HK-2 (cell line): Measurements from ENCODE around the gene MCM10.
"Not testable (repeated sequence)": the region's sequence is repeated elsewhere in the genome, so short reads cannot be mapped to it uniquely, and the experiment has no call there.

Experiments
- DNase-seq: peaks from one replicate; pipeline ENCODE4 v3.0.0-alpha.2; 2018; ENCODE audit not compliant: unreplicated experiment

MCM10 gene

DNA sequence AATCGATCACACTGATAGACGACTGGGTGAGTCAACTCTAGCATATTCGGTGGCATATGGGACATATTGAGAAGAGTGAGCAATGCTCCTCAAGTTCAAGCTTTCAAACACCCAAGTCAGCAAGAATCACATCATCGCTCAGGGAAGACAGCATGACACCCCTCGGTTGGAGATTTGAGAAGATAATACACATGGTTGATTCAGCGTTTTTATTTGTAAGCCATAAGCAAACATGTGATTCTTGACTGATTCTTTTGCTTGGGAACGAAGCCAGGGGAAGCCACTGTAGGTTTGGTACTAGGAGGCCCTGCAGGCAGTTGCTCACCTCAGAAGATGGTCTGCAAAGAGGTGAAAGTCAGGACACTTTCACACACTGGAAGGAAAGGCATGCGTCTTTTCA, 60.2 kb downstream of the MCM10 start:
- DNase-seq = no peak

DNA sequence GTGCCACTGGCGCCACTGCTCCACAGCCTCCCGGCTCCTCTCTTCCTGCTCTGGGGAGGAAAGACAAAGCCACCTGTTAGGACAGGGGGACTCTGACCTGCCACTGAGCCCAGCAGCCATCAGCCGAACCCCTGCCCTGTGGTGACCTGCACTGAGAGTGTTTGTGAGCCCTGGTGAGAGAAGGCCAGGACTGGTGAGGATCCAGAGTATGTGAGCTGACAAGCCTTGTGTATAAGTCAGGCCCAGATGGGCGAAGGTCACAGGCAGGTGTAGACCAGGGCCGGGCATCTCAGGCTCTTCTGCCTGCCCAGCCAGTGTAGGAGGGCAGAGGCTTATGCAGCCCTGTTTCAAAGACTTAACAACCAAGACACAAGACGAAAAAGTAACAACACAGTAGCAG, 60.8 kb downstream of the MCM10 start:
- no peak for DNase-seq

DNA sequence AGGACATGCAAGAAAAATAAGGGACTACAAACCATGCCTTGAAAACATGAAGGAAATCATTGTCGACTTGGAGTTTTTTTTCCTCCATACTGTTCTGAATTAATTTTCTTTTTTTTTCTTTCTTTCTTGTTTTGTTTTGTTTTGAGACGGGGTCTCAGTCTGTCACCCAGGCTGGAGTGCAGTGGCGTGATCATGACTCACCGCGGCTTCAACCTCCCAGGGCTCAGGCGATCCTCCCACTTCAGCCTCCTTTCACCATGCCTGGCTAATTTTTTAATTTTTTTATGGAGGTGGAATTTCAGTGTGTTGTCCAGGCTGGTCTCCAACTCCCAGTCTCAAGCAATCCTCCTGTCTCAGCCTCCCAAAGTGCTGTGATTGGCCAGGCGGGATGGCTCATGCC, 61.2 kb downstream of the MCM10 start:
- DNase-seq = no peak

DNA sequence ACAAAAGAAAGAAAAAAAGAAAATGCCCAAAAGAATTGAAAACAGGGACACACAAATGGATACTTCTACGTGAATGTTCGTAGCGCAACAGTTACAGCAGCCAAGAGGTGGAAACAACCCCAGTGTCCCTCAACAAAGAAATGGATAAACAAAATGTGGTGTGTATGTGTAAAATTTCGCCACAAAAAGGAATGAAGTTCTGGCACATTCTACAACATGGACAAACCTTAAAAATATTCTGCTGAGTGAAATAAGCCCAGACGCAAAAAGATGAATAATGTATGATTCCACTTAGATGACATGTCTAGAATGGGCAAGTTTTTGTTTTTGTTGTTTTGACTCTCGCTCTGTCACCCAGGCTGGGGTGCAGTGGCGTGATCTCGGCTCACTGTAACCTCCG, 61.9 kb downstream of the MCM10 start:
- DNase-seq = no peak

DNA sequence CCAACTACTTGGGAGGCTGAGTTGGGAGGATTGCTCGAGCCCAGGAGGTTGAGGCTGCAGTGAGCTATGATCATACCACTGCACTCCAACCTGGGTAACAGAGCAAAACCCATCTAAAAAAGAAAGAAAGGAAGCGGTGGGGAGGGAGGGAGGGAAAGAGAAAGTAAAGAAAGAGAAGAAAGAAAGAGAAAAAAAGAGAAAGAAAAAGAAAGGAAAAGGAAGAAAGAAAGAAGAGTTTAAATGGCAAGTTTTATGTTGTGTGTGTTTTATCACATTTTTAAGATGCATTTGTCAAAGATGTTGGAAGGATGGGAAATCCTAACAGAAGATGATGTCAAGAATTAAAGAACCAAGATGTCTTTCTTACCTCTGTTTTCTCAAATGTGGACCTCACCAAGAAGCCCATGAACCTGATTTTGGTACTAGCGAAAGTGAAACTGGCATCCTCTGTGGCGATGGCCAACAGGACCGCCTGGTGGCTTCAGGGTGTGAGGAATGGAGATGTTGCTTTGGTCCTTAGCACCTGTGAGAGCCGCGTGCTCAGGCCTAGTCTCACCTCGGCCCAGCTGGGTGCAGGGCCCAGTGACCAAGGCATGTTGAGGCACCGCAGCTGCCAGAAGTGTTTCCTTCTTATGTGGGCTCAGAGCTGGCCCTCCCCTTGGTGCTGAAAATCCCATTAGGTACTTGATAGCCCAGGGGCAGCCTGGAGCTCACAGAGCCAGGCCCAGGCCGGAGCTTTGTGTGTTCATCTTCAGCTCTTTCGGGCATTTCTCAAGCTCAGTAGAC, 63.0 kb downstream of the MCM10 start:
- DNase-seq = no peak

DNA sequence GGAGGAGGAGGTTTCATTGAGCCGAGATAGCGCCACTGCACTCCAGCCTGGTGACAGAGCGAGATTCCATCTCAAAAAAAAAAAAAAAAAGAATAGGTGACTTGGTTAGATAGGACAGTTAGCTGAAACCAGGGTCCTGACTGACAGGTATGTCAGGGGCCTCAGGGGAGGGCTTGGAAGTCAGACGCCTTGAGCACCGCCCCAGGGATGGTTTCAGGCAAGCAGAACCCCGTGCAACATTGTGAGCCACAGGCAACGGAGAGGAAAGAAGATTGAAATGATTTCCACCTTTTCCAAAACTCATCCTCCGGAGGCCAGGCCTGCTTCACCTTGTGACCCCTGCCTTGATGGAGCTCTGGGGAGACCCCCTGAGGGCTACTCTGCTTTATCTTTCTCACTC, 64.2 kb downstream of the MCM10 start:
- no peak for DNase-seq

DNA sequence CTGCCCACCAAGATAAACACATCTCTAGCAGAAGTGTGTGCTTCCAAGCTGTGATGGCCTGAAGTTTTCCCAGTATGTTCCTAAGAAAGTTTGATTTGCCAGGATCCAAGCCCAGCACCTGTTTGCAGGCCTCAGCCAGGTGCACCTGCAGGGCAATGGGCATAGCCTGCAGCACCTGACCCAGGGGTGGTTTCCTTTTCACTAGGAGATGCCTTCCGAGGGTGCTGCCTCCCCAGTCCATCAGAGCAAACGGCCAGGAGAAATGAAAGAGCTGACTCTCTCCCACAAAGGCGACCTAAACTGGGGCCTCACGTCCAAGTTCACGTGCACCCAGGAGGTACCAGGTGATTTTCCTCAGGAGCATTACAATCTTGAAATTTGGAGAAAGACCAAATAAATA, 65.7 kb downstream of the MCM10 start:
- no peak for DNase-seq

DNA sequence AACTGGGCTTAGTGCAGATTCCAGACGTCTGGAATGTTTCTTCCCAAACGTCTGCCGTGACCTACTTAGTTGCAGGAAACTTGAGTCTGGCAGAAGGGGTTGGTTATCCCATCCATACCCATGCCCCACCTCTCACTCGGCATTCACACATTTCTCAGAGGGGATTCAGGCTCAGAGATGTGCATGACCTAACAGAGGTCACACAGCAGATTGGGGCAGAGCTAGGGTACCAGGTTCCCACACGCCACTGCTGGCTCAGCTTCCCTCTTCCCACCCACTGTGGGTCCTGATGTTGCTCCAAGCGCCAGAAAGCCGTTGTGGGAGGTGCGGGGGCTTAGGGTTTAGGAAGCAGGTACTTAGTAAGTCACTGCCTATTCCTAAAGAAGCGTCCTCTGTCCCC, 69.8 kb downstream of the MCM10 start:
- DNase-seq = no peak

DNA sequence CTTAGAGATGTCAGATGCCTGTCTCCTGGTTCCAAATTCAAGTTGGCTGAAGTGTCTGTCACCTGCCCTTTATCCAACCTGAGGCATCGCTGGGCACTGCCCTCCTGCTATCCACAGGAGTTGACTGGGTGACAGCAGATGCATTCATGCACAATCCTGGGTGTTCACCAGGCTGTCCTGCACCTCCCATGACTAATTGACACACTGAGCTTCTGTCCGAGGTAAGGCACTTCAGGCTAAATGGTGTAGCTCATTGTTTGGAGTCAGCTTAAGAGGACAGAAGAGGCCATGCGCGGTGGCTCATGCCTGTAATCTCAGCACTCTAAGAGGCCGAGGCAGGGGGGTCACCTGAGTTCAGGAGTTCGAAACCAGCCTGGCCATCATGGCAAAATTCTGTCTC, 70.5 kb downstream of the MCM10 start:
- no peak for DNase-seq

DNA sequence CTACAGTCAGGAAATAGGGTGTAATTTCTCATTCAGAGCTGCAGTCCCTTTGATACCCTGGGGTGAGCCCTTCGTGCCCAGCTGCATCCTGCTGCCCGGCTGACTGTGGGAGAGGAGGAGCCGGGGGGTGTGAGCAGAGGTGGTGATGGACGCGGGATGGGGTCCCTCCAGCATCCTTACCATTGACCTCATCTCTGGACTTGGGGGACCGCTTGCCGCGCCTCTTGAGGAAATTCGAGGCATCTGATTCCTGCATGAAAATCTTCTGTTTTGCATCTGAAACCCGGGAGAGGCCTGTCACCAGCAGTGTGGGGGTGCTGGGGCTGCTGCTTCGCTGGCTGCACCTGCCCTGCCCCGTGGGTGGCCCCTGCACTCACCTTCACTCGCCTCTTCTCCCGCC, 72.0 kb downstream of the MCM10 start:
- DNase-seq = no peak

DNA sequence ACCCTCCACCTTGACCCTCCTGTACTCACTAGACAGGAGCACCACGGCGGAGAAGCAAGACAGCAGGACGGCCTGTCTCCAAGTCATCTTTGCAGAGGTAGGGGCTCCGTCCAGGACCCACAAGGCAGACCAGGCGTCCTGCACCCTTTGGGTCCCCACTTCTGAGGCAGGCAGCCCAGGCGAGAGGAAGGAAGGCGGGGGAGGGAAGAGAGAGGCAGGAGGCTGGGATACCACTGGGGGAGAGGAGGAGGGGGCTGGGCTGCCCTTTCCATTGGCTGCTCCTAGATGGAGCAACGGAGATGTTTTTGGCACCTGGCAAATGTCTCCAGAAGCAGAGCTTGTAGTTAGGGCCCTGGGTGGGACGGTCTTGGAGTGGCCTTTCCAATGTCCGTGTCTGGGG, 72.8 kb downstream of the MCM10 start, which contains the start of gene UCMA:
Gene UCMA (minus strand): TSS at position 203 of the 400 bp plus-strand sequence. CDS start 116 bp downstream, at position 87.
- DNase-seq = no peak

DNA sequence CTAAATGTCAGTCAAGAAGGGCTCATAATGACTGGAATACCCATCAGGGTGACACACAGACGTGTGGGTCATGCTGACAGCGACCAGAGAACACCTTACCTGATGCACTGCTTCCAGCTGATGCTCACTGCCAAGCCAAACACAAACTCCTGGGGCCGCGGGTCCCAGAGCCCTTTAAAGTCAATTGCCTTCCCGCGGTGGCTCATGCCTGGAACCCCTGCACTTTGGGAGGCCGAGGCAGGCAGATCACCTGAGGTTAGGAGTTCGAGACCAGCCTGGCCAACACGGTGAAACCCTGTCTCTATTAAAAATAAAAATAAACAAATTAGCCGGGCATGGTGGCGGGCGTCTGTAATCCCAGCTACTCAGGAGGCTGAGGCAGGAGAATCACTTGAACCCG, 73.4 kb downstream of the MCM10 start:
- DNase-seq = not testable (repeated sequence)

DNA sequence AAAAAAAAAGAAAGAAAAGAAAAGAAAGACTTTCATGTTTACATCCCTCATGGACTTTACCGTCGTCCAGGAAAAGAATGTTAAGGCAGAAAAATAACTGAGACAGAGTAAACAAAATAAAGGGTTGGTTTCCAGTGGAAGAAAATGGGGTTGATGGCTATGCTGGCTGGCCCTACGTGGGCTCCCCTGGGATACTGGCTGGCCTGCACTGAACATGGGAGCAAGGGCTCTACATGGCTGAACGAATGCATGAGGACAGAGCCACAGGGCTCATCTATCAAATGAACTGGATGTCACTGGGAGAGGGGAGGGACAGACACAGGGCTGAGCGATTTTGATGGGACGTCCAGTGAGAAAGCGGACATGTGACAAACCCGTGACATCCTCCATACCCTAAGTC, 75.3 kb downstream of the MCM10 start:
- no peak for DNase-seq

DNA sequence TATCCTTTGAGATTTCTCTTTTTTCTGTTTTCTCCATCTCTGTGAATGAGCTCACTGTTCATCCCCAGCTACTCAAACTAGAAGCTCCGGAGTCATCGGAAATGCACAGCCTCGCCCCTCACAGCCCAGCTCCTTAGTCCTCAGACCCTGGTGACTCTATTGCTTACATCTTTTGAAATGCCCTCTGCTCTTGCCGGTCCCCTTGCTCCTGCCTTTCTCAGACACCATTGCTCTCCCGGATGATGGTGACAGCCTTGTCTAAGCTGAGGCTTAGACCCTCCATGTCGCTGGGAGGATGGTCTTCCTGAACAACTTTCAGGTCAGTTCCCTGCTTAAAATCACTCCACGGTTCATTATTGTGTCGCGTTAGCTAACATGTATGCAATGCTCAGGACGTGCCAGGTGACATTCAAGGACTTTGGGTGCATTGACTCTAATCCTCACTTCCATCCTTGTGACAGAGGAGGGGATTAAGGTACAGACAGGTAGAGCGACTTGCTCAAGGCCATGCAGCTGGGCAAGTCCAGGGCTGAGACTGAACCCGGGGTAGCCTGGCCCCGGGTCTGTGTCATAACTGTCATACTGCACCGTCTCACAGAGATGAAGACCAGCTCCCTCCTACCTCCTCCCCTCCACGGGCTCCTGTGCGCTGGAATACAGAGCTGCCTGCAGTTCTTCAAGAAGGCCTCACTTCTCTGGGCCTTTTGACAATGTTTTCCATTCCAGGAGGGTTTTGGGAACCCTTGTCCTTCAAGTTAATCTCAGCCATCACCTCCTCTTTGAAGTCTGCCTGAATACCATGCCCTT, 77.1 kb downstream of the MCM10 start:
- DNase-seq = no peak

DNA sequence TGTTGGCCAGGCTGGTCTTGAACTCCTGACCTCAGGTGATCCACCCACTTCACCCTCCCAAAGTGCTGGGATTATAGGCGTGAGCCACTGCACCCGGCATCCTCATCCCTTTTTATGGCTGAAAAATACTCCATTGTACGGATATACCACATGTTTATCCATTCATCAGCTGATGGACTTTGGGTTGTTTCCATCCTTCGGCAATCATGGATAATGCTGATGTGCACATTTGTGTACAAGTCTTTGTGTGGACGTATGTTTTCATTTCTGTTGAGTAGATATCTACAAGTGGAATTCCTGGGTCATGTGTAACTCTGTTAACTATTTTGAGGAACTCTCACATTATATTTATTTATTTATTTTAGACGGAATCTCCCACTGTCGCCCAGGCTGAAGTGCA, 78.6 kb downstream of the MCM10 start:
- no peak for DNase-seq

DNA sequence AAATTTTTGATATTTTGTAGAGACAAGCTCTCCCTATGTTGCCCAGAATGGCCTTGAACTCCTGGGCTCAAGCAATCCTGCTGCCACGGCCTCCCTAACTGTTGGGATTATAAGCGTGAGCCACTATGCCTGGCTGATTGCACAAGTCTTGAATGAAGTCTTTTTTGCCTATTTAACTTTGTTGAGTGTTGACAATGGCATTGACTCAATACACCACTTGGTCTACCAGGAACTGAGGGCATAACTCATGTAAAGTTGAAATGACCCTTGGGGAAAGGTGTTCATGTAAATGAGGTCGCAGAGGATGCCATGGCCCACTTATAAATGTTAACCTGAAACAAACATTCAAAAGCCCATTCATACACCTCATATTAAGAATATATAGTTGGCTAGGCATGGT, 80.3 kb downstream of the MCM10 start:
- DNase-seq = no peak

DNA sequence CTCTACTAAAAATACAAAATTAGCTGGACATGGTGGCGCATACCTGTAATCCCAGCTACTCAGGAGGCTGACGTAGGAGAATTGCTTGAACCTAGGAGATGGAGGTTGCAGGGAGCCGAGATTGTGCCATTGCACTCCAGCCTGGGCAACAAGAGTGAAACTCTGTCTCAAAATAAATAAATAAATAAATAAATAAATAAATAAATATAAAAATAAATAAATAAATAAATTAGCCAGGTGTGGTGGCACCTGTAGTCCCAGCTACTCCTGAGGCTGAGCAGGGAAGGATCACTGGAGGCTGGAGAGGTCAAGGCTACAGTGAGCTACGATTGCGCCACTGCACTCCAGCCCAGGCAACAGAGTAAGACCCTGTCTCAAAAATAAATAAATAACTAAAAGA, 80.9 kb downstream of the MCM10 start:
- DNase-seq = not testable (repeated sequence)

DNA sequence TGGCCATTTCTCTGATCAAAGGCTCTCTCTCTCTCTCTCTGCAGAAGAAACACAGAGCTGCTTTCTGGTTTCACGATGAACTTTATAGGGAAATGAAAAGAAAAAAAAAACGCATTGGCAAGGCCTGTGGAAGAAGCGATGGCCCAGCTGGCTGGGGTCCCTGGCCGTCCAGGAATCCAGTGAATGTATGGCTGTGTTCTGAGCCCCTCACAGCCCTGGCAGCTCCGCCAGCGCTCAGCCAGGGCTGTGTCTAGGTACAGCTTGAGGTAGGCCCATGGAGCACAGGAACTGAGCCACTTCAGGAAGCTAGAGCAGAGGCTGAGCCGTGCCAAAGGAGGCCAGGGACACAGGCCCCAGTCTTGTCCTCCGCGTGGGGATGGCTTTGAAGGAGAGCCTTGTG, 85.9 kb downstream of the MCM10 start:
- no peak for DNase-seq

DNA sequence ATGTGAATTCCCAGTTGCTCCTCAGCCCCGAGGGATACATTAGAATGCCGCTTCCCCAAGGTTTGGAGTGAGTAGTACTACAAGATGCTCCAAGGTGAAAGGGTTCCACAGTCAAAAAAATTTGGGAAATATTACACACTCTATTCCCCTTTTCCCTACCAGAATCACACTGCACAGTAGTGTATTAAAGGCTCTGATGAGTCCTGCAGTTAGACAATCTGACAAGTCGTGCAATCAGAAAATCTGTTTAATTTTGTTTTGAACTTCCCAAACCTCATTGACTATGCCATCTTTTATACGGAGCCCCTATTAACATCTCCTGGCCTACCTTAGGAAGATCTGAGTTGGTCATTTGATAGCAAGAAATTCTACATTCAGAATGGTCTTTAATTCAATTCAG, 86.4 kb downstream of the MCM10 start:
- DNase-seq = no peak

DNA sequence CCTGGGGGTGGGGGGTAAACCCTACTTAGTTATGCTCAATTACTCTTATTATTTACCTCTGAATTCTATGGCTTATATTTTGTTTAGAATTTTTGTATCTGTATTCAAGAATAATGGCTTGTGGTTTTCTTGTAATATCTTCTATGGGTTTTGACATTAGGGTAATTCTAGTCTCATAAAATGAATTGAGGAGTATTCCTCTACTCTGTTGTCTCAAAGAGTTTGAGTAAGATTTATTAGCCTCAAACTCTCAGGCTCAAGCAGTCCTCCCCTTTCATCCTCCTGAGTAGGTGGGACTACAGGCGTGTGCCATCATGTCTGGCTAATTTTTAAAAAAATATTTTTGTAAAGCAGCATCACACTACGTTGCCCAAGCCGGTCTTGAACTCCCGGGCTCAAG, 92.4 kb downstream of the MCM10 start:
- DNase-seq = no peak

DNA sequence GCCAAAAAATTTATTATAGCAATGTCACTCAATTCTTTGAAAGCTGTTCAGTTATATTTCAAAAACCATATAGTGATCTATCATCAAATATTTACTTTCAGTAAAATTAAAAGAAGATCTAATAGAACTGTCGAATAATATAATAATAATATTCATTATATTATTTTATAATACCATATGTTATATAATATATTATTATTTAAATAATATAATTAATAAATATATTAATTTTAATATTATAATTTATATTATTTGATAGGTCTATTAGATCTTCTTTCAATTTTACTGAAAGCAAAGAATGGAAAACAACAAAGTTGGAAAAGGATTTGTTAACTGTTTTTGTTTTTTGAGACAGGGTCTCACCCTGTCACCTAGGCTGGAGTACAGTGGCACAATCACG, 95.3 kb downstream of the MCM10 start:
- no peak for DNase-seq

DNA sequence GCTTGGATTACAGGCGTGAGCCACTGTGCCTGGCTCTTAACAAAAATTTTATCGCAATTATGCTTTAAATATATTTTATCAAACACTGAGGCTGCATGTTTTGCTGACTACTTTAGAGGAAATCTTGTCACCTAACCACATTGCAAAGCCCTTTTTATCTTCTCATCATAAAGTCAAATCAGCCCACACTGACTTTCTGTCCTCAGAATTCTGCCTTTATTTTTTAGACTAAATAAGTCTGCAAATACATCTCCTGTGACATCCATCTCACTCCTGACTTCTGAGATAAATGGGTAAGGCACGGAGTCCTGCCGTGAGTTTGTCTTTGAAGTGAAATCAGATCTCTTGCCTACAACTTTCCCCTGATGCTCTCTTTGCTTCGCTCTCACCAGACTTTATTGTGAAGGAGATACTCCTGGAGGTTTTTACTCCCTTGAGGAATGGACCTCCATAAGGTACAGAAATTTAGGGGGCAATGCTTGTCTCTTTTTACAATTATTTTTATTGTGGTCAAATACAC, 96.3 kb downstream of the MCM10 start:
- DNase-seq = no peak
